ENCODE data around the gene SUPV3L1. TPM values are rescaled to one million over a fixed set of nuclear protein-coding genes. Genes with fewer than 3 reads are reported as not detected.
"Not testable (repeated sequence)": the region's sequence is repeated elsewhere in the genome, so short reads cannot be mapped to it uniquely, and the experiment has no call there.

SUPV3L1 gene
- polyA plus RNA-seq, 1 donor from 2014 or later, result 33.3 TPM

GRCh38 chr10:69139961-69140360, 40.1 kb upstream of the SUPV3L1 start:
- H3K4me3 ChIP-seq (ENCODE audit: low read length), result no peak overlapping the region
- no peak overlapping the region for H3K27ac ChIP-seq (ENCODE audit: low read length)
- no peaks in the 10 kb centered on the region for H3K27me3 ChIP-seq (ENCODE audit: insufficient read depth, low read depth, low read length)
- H3K36me3 ChIP-seq (ENCODE audit: insufficient read depth, low read length), result no peaks in the 10 kb centered on the region
- H4K20me1 ChIP-seq (ENCODE audit: insufficient read depth), result peaks cover 3% of the 10 kb centered on the region
- peaks cover 17% of the 10 kb centered on the region for H3K79me2 ChIP-seq (replicated peaks; ENCODE audit: insufficient read depth, low read length)
- no peaks in the 10 kb centered on the region for H3F3A ChIP-seq (ENCODE audit: insufficient read depth, low read length, poor library complexity, severe bottlenecking)
- no peaks in the 10 kb centered on the region for H3K9me3 ChIP-seq (ENCODE audit: low read length)
- TF ChIP-seq MXI1 (conservative IDR thresholded peaks at IDR 0.05; ENCODE audit: poor library complexity, severe bottlenecking) (no peak), RAD21 (conservative IDR thresholded peaks at IDR 0.05) (no peak), POLR2AphosphoS5 (IDR thresholded peaks at IDR 0.05) (no peak), EP300 (conservative IDR thresholded peaks at IDR 0.05; ENCODE audit: poor library complexity, severe bottlenecking) (no peak), CTCF (IDR thresholded peaks at IDR 0.05; ENCODE audit: poor library complexity, severe bottlenecking) (no peak), REST (IDR thresholded peaks at IDR 0.05; ENCODE audit: borderline replicate concordance) (no peak), SMC3 (conservative IDR thresholded peaks at IDR 0.05; ENCODE audit: poor library complexity) (no peak), EZH2 (IDR thresholded peaks at IDR 0.05; ENCODE audit: borderline replicate concordance, insufficient read depth, low read length, poor library complexity, severe bottlenecking) (no peak), TAF1 (IDR thresholded peaks at IDR 0.05; ENCODE audit: low read depth) (no peak)
- H3K9ac ChIP-seq (ENCODE audit: low read length), result no peak overlapping the region
- H3K4me2 ChIP-seq (ENCODE audit: low read length), result no peak overlapping the region
- no peak overlapping the region for H2AFZ ChIP-seq (ENCODE audit: low read depth, low read length)
- H3K9me2 ChIP-seq (ENCODE audit: insufficient read depth, low read length), result no peaks in the 10 kb centered on the region

- no peaks in the 10 kb centered on the region for H3F3A ChIP-seq (ENCODE audit: insufficient read depth, low read length, poor library complexity, severe bottlenecking)
- H3K36me3 ChIP-seq (ENCODE audit: insufficient read depth, low read length), result no peaks in the 10 kb centered on the region
- H3K27me3 ChIP-seq (ENCODE audit: insufficient read depth, low read depth, low read length), result no peaks in the 10 kb centered on the region
- H2AFZ ChIP-seq (ENCODE audit: low read depth, low read length), result no peak overlapping the region
- H3K9ac ChIP-seq (ENCODE audit: low read length), result no peak overlapping the region
- H3K27ac ChIP-seq (ENCODE audit: low read length), result no peak overlapping the region
- peaks cover 3% of the 10 kb centered on the region for H4K20me1 ChIP-seq (ENCODE audit: insufficient read depth)
- H3K9me2 ChIP-seq (ENCODE audit: insufficient read depth, low read length), result no peaks in the 10 kb centered on the region
- no peak overlapping the region for H3K4me3 ChIP-seq (ENCODE audit: low read length)
- H3K4me2 ChIP-seq (ENCODE audit: low read length), result no peak overlapping the region
- TF ChIP-seq TAF1 (IDR thresholded peaks at IDR 0.05; ENCODE audit: low read depth) (no peak), RAD21 (conservative IDR thresholded peaks at IDR 0.05) (no peak), CTCF (IDR thresholded peaks at IDR 0.05; ENCODE audit: poor library complexity, severe bottlenecking) (no peak), SMC3 (conservative IDR thresholded peaks at IDR 0.05; ENCODE audit: poor library complexity) (no peak), REST (IDR thresholded peaks at IDR 0.05; ENCODE audit: borderline replicate concordance) (no peak), EZH2 (IDR thresholded peaks at IDR 0.05; ENCODE audit: borderline replicate concordance, insufficient read depth, low read length, poor library complexity, severe bottlenecking) (no peak), EP300 (conservative IDR thresholded peaks at IDR 0.05; ENCODE audit: poor library complexity, severe bottlenecking) (no peak), MXI1 (conservative IDR thresholded peaks at IDR 0.05; ENCODE audit: poor library complexity, severe bottlenecking) (no peak), POLR2AphosphoS5 (IDR thresholded peaks at IDR 0.05) (no peak)
- no peaks in the 10 kb centered on the region for H3K9me3 ChIP-seq (ENCODE audit: low read length)
- peaks cover 25% of the 10 kb centered on the region for H3K79me2 ChIP-seq (replicated peaks; ENCODE audit: insufficient read depth, low read length)
Measured at GRCh38 chr10:69141304-69141703, 38.7 kb upstream of the SUPV3L1 start.

- H3K27me3 ChIP-seq (ENCODE audit: insufficient read depth, low read depth, low read length); H3K4me2 ChIP-seq (ENCODE audit: low read length); H2AFZ ChIP-seq (ENCODE audit: low read depth, low read length); H3K36me3 ChIP-seq (ENCODE audit: insufficient read depth, low read length); H3F3A ChIP-seq (ENCODE audit: insufficient read depth, low read length, poor library complexity, severe bottlenecking); H3K9me3 ChIP-seq (ENCODE audit: low read length); H3K4me3 ChIP-seq (ENCODE audit: low read length); H3K9ac ChIP-seq (ENCODE audit: low read length); H3K27ac ChIP-seq (ENCODE audit: low read length); H3K9me2 ChIP-seq (ENCODE audit: insufficient read depth, low read length); H4K20me1 ChIP-seq (ENCODE audit: insufficient read depth): not testable (repeated sequence)
- peaks cover 28% of the 10 kb centered on the region for H3K79me2 ChIP-seq (replicated peaks; ENCODE audit: insufficient read depth, low read length)
Measured at GRCh38 chr10:69142074-69142473, 38.0 kb upstream of the SUPV3L1 start.
